PC-3 (cell line): ENCODE measurements around the gene DDX10. TPM values are rescaled to one million over a fixed set of nuclear protein-coding genes. Genes with fewer than 3 reads are reported as not detected.
A peak's percentile ranks its signal among the peaks of the same experiment; 100 is the strongest.

Source experiments
- ATAC-seq: fragments of 200-7000 bp; cut with Tn5 transposase; 2 replicates; pipeline ENCODE4 v1.9.1; 2020; ENCODE audit warnings: mild to moderate bottlenecking, moderate library complexity
- BruUV-seq: library from RNA; stranded (reverse); fragments of 400-500 nt; replicated peaks from 2 replicates; lab custom pipeline; 2021; lab: Mats Ljungman, UMichigan
- CTCF ChIA-PET: fragments of 300-600 bp; sonication (Branson Sonifier 250); formaldehyde crosslinking; loops from one replicate; lab custom pipeline; 2022; ENCODE audit warnings: antibody characterized with exemption; lab: Charles Lee
- POLR2A ChIA-PET: fragments of 300-600 bp; sonication (Branson Sonifier 250); formaldehyde crosslinking; loops from one replicate; lab custom pipeline; 2022; ENCODE audit warnings: antibody characterized with exemption; ENCODE audit not compliant: unreplicated experiment; lab: Charles Lee
- DNase-seq: peaks from one replicate; pipeline ENCODE4 v3.0.0-alpha.2; 2015
- H2AFZ ChIP-seq: fragments of 300-600 bp; sonication (generic); 2 replicates; pipeline ENCODE4 v1.6.0; 2016; ENCODE audit warnings: antibody characterized with exemption, low read length
- H3F3A ChIP-seq: fragments of 300-600 bp; sonication (generic); one replicate; pipeline ENCODE4 v1.6.0; 2017; ENCODE audit warnings: antibody characterized with exemption, low read length, control low read depth, mild to moderate bottlenecking; ENCODE audit not compliant: unreplicated experiment
- H3K27ac ChIP-seq: fragments of 300-600 bp; sonication (generic); 2 replicates; pipeline ENCODE4 v1.5.1; 2016; ENCODE audit warnings: mild to moderate bottlenecking, low read length
- H3K27me3 ChIP-seq: fragments of 300-600 bp; sonication (generic); 2 replicates; pipeline ENCODE4 v1.6.1; 2016; ENCODE audit warnings: low read length, mixed read lengths
- H3K36me3 ChIP-seq: fragments of 300-600 bp; sonication (generic); 2 replicates; pipeline ENCODE4 v1.6.1; 2016; ENCODE audit warnings: low read depth, mixed run types, low read length, mixed read lengths
- H3K4me1 ChIP-seq: fragments of 300-600 bp; sonication (generic); 2 replicates; pipeline ENCODE4 v1.5.1; 2016; ENCODE audit warnings: low read length; ENCODE audit not compliant: insufficient read depth
- H3K4me2 ChIP-seq: fragments of 300-600 bp; sonication (generic); 2 replicates; pipeline ENCODE4 v1.6.0; 2016; ENCODE audit warnings: low read length
- H3K4me3 ChIP-seq: fragments of 300-600 bp; sonication (generic); 2 replicates; pipeline ENCODE4 v1.5.1; 2016; ENCODE audit warnings: mild to moderate bottlenecking, low read length, mixed read lengths
- H3K79me2 ChIP-seq: fragments of 300-600 bp; sonication (generic); 2 replicates; pipeline ENCODE4 v1.6.1; 2017; ENCODE audit warnings: low read length, mixed read lengths
- H3K9ac ChIP-seq: fragments of 300-600 bp; sonication (generic); 2 replicates; pipeline ENCODE4 v1.6.0; 2016; ENCODE audit warnings: mild to moderate bottlenecking, low read length
- H3K9me2 ChIP-seq: fragments of 300-600 bp; sonication (generic); replicated peaks from 2 replicates; pipeline ENCODE4 v1.6.1; 2016; ENCODE audit warnings: mixed run types, low read length, mixed read lengths
- H3K9me3 ChIP-seq: fragments of 300-600 bp; sonication (generic); 2 replicates; pipeline ENCODE4 v1.6.1; 2016; ENCODE audit warnings: low read length, mixed read lengths
- H4K20me1 ChIP-seq: fragments of 300-600 bp; sonication (generic); 2 replicates; pipeline ENCODE4 v1.6.1; 2016; ENCODE audit warnings: low read length, mixed read lengths
- EZH2 ChIP-seq: fragments of 300-600 bp; sonication (generic); IDR thresholded peaks from one replicate; pipeline ENCODE4 v1.6.1; 2017; ENCODE audit warnings: antibody characterized with exemption, mild to moderate bottlenecking, low read length; ENCODE audit not compliant: unreplicated experiment
- EZH2phosphoT487 ChIP-seq: fragments of 300-600 bp; sonication (generic); IDR thresholded peaks from 2 replicates; pipeline ENCODE4 v1.6.1; 2018; ENCODE audit warnings: mild to moderate bottlenecking, antibody characterized with exemption, low read length, borderline replicate concordance
- intact Hi-C: fragments of 100-400 bp; cut with micrococcal nuclease; formaldehyde crosslinking; loops from 2 replicates; pipeline ENCODE4 v1.9.0; 2023
- total RNA-seq: library from RNA; depleted of rRNA; stranded (reverse); fragments of >200 nt; gene quantifications from 2 replicates; pipeline ENCODE4 v1.2.3, GENCODE V29; 2014
- TF ChIP-seq, protein P1 (sequence below): fragments of 300-600 bp; sonication (generic); conservative IDR thresholded peaks from 2 replicates; pipeline ENCODE4 v1.5.1; 2017; ENCODE audit warnings: antibody characterized with exemption, low read depth, mild to moderate bottlenecking, low read length

DDX10 gene
- total RNA-seq, 1 experiment from 2014 or later = 55.2 TPM

DNA sequence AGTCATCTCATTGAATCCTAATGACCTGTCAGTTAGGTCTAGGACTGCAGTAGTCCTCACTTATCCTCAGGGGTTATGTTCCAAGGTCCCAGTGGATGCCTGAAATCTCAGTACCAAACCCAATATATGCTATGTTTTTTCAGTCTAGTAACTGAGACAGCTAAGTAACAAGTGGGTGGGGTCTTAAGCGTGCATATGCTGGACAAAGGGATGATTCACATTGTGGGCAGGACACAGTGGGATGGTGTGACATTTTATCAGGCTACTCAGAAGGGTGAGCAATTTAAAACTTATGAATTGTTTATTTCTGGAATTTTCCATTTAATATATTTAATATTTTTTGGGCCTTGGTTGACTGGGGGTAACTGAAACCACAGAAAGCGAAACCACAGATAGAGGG lies 29.0 kb downstream of the DDX10 start:
- Histone ChIP-seq H3K9me2 (no peaks in the 10 kb centered on the region), H3K9ac (no peak overlapping the region), H3K4me2 (no peak overlapping the region; the same call in 1 of the 2 replicates), H3K9me3 (no peaks in the 10 kb centered on the region), H3K79me2 (no peaks in the 10 kb centered on the region), H2AFZ (no peak overlapping the region), H4K20me1 (no peaks in the 10 kb centered on the region), H3F3A (no peaks in the 10 kb centered on the region), H3K4me1 (peaks cover 13% of the 10 kb centered on the region), H3K36me3 (peaks cover 56% of the 10 kb centered on the region; the same call in 1 of the 2 replicates), H3K27ac (peak overlapping the region; percentile 64), H3K4me3 (no peak overlapping the region), H3K27me3 (no peaks in the 10 kb centered on the region)
- BruUV-seq = no TSS peak
- DNase-seq = peak; percentile 68
- ChIA-PET POLR2A (no interaction called here), CTCF (no interaction called here)
- TF ChIP-seq EZH2 (no peak), EZH2phosphoT487 (no peak)
- TF ChIP-seq, protein P1, sequence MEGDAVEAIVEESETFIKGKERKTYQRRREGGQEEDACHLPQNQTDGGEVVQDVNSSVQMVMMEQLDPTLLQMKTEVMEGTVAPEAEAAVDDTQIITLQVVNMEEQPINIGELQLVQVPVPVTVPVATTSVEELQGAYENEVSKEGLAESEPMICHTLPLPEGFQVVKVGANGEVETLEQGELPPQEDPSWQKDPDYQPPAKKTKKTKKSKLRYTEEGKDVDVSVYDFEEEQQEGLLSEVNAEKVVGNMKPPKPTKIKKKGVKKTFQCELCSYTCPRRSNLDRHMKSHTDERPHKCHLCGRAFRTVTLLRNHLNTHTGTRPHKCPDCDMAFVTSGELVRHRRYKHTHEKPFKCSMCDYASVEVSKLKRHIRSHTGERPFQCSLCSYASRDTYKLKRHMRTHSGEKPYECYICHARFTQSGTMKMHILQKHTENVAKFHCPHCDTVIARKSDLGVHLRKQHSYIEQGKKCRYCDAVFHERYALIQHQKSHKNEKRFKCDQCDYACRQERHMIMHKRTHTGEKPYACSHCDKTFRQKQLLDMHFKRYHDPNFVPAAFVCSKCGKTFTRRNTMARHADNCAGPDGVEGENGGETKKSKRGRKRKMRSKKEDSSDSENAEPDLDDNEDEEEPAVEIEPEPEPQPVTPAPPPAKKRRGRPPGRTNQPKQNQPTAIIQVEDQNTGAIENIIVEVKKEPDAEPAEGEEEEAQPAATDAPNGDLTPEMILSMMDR = no peak
- intact Hi-C loops = loop anchor here (10.0 kb wide), 1 partner anchor 1161 kb away; no protein-coding TSS in a partner anchor
- ATAC-seq = peak; percentile 93

DNA sequence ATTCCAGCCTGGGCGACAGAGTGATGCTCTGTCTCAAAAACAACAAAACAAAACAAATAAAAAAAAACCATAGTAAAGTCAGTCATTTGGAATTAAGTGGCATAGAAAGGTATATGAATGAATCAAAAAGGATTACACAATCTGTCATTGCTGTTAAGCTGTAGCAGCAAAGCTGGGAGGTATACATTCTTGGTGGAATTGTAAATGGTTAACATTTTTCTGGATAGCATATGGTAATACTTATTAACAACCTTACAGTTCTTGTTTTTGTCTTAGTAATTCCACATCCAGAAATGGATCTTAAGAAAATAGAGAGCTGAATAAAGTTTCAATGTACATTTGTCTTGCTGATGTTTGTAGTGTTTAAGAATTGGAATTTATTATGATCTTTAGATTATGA lies 30.0 kb downstream of the DDX10 start:
- POLR2A ChIA-PET = no interaction called here
- no peaks in the 10 kb centered on the region for H3K9me2 ChIP-seq
- H3K4me1 ChIP-seq = peaks cover 13% of the 10 kb centered on the region
- no peak overlapping the region for H2AFZ ChIP-seq
- no peaks in the 10 kb centered on the region for H3K27me3 ChIP-seq
- H4K20me1 ChIP-seq = no peaks in the 10 kb centered on the region
- CTCF ChIA-PET = no interaction called here
- no peaks in the 10 kb centered on the region for H3K79me2 ChIP-seq
- intact Hi-C loops = loop anchor here (5.0 to 10.0 kb wide), 3 partner anchors 262 to 1160 kb away; no protein-coding TSS in a partner anchor
- no peak overlapping the region for H3K4me2 ChIP-seq
- BruUV-seq = no TSS peak
- no peaks in the 10 kb centered on the region for H3K9me3 ChIP-seq
- H3F3A ChIP-seq = no peaks in the 10 kb centered on the region
- no peak for ATAC-seq
- TF ChIP-seq EZH2 (no peak), EZH2phosphoT487 (no peak)
- TF ChIP-seq, protein P1 = no peak
- DNase-seq = peak; percentile 32
- no peak overlapping the region for H3K9ac ChIP-seq
- H3K36me3 ChIP-seq = peaks cover 53% of the 10 kb centered on the region; the same call in 1 of the 2 replicates
- no peak overlapping the region for H3K4me3 ChIP-seq
- no peak overlapping the region for H3K27ac ChIP-seq

DNA sequence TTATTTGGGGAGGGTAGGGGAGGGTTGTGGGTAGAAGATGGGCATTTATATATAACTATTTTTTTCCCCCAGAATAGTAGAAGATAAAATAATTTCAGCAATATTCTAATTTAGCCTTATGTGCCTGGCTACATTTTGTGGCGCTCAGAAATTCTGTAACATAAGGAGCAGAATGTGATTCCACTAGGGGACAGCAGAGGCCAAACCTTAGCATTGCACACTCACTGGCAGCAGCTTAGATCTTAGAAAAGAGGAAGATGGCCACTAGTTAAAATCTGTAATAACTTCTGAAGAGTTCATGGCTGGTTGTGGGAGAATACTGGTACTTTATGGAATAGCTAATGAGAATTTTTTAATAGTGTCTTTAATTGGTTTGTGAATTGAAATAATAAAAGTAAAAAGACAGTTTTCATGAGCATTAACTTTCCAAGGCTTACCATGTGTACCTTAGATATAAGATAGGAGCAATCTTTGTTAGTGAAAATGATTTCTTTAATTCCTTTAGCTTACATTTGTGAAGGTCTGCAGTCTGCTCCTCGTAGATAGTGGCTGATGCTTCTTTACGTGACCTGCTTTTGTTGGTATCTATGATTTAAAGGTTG lies 33.1 kb downstream of the DDX10 start:
- BruUV-seq = no TSS peak
- H3K27me3 ChIP-seq = no peaks in the 10 kb centered on the region
- no peaks in the 10 kb centered on the region for H3K9me3 ChIP-seq
- POLR2A ChIA-PET = no interaction called here
- no peak overlapping the region for H2AFZ ChIP-seq
- H3K4me1 ChIP-seq = peaks cover 13% of the 10 kb centered on the region
- no peak overlapping the region for H3K4me3 ChIP-seq
- ATAC-seq (peak; percentile 82), DNase-seq (peak; percentile 79)
- H3K79me2 ChIP-seq = no peaks in the 10 kb centered on the region
- no peak overlapping the region for H3K9ac ChIP-seq
- no peaks in the 10 kb centered on the region for H4K20me1 ChIP-seq
- intact Hi-C loops = loop anchor here (1.0 to 10.0 kb wide), 5 partner anchors 173 to 1241 kb away; no protein-coding TSS in a partner anchor
- TF ChIP-seq, protein P1 = peak; percentile 96
- TF ChIP-seq EZH2phosphoT487 (no peak), EZH2 (no peak)
- H3K9me2 ChIP-seq = no peaks in the 10 kb centered on the region
- no peak overlapping the region for H3K27ac ChIP-seq
- CTCF ChIA-PET = interaction anchor here (0.5 to 1.9 kb wide), 5 partner anchors 27 to 601 kb away, joined by 3 to 12 read pairs (median 5); no protein-coding TSS in a partner anchor
- H3K36me3 ChIP-seq = peaks cover 36% of the 10 kb centered on the region
- H3F3A ChIP-seq = no peaks in the 10 kb centered on the region
- no peak overlapping the region for H3K4me2 ChIP-seq
